HEK293 (cell line): Measurements from ENCODE around the gene TWIST2.

Experiments used
- ZNF140 ChIP-seq: fragments of 450-650 bp; formaldehyde crosslinking; IDR thresholded peaks from 2 replicates; pipeline ENCODE4 v1.5.1; 2016; ENCODE audit warnings: missing biosample characterization, missing genetic modification characterization
- ZNF302 ChIP-seq: fragments of 450-650 bp; formaldehyde crosslinking; IDR thresholded peaks from 2 replicates; pipeline ENCODE4 v1.5.1; 2016; ENCODE audit warnings: missing biosample characterization, missing genetic modification characterization, low read depth
- TF ChIP-seq, protein P1 (sequence below): fragments of 450-650 bp; formaldehyde crosslinking; IDR thresholded peaks from 2 replicates; pipeline ENCODE4 v1.5.1; 2016; ENCODE audit warnings: missing biosample characterization, missing genetic modification characterization

DNA sequence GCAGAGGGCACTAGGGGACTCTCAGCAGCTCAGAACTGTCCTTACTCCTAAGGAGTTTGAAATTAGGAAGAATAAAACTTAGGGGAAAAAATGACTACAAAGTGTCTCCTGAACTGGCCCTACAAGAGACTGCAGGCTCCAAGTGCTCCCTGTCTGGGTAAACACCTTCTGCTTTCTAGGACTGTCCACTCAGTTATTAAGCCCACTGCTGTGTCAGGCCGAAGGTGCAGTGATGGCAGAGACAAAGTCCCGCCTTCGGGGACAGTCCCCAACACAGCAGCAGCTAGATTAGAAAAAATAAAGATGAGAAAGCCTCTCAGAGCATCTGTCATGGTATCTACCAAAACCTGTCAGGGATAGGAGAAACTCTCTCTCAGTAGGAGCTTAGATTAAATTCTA, 28.3 kb downstream of the TWIST2 start:
- TF ChIP-seq ZNF302 (tag by site-specific recombination) (no peak), ZNF140 (tag by site-specific recombination) (no peak)
- TF ChIP-seq, protein P1, sequence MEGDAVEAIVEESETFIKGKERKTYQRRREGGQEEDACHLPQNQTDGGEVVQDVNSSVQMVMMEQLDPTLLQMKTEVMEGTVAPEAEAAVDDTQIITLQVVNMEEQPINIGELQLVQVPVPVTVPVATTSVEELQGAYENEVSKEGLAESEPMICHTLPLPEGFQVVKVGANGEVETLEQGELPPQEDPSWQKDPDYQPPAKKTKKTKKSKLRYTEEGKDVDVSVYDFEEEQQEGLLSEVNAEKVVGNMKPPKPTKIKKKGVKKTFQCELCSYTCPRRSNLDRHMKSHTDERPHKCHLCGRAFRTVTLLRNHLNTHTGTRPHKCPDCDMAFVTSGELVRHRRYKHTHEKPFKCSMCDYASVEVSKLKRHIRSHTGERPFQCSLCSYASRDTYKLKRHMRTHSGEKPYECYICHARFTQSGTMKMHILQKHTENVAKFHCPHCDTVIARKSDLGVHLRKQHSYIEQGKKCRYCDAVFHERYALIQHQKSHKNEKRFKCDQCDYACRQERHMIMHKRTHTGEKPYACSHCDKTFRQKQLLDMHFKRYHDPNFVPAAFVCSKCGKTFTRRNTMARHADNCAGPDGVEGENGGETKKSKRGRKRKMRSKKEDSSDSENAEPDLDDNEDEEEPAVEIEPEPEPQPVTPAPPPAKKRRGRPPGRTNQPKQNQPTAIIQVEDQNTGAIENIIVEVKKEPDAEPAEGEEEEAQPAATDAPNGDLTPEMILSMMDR, result no peak
